K562 (cell line): ENCODE data around the gene SERHL2. TPM values are rescaled to one million over a fixed set of nuclear protein-coding genes. Genes with fewer than 3 reads are reported as not detected.

ENCODE experiments used
- ATAC-seq: fragments of 200-7000 bp; cut with Tn5 transposase; 3 replicates; pipeline ENCODE4 v1.9.1; 2020; ENCODE audit warnings: moderate library complexity
- BruUV-seq: library from RNA; stranded (reverse); fragments of 400-500 nt; replicated peaks from 2 replicates; lab custom pipeline; 2021; lab: Mats Ljungman, UMichigan
- CTCF ChIA-PET: fragments of 300-600 bp; formaldehyde crosslinking; extraction: SDS; loops from one replicate; lab custom pipeline; 2021; ENCODE audit warnings: low intra/inter-chr PET ratio; lab: Yijun Ruan, JAX
- POLR2A ChIA-PET: fragments of 300-600, 350-650 bp; sonication (Branson Sonifier 250); formaldehyde crosslinking; extraction: SDS; loops from one replicate; lab custom pipeline; 2021; ENCODE audit warnings: antibody characterized with exemption, inconsistent platforms; lab: Yijun Ruan, JAX
- DNase-seq, 4 experiments: peaks; one replicate each; pipeline versions ENCODE4 v3.0.0 to v3.0.0-alpha.2; 2011 to 2018; ENCODE audit warnings: low spot score in 3 of 4, mixed read lengths in 3 of 4; ENCODE audit errors: extremely low read depth in 1 of 4
- FAIRE-seq: peaks from 2 replicates; lab custom pipeline; 2011; peaks lifted over from hg19 to GRCh38; lab: Jason Lieb, UNC
- H2AFZ ChIP-seq: 2 replicates; pipeline ENCODE4 v1.6.0; 2011; ENCODE audit warnings: low read depth, low read length, control low read depth, inconsistent platforms
- H3K27ac ChIP-seq: fragments of 200-600 bp; 3 replicates; pipeline ENCODE4 v1.8.0; 2011; ENCODE audit warnings: low read depth, mild to moderate bottlenecking, control low read depth, inconsistent platforms, low read length, moderate library complexity, mixed read lengths; ENCODE audit errors: extremely low read depth
- H3K27me3 ChIP-seq, 2 experiments: fragments of 300-600 bp in 1 of 2; 2 replicates in 1 of 2; 3 replicates in 1 of 2; pipeline versions ENCODE4 v1.6.0 to v1.8.0; 2011; ENCODE audit warnings: inconsistent platforms in 2 of 2, low read length in 2 of 2, mild to moderate bottlenecking in 1 of 2, mixed read lengths in 1 of 2, moderate library complexity in 1 of 2; ENCODE audit not compliant: control insufficient read depth in 2 of 2, insufficient read depth in 2 of 2
- H3K36me3 ChIP-seq: fragments of 300-600 bp; 3 replicates; pipeline ENCODE4 v1.8.0; 2011; ENCODE audit warnings: mild to moderate bottlenecking, low read length, inconsistent platforms; ENCODE audit not compliant: control insufficient read depth, insufficient read depth
- H3K4me1 ChIP-seq, 2 experiments: fragments of 200-600 bp in 1 of 2; replicated peaks in 1 of 2; 2 replicates in 1 of 2; 3 replicates in 1 of 2; pipeline versions ENCODE4 v1.5.1 to v1.8.0; 2011; ENCODE audit warnings: inconsistent platforms in 2 of 2, low read length in 2 of 2, mild to moderate bottlenecking in 1 of 2, mixed read lengths in 1 of 2, moderate library complexity in 1 of 2; ENCODE audit not compliant: control insufficient read depth in 2 of 2, insufficient read depth in 2 of 2
- H3K4me2 ChIP-seq: 2 replicates; pipeline ENCODE4 v1.6.1; 2011; ENCODE audit warnings: low read length, control low read depth, inconsistent platforms, mixed read lengths; ENCODE audit not compliant: insufficient read depth
- H3K4me3 ChIP-seq: fragments of 200-600 bp; sonication (generic), shearing (Covaris generic); 2 replicates; pipeline ENCODE4 v1.5.1; 2016; ENCODE audit warnings: control low read depth, inconsistent platforms
- H3K79me2 ChIP-seq: fragments of 200-600 bp; 3 replicates; pipeline ENCODE4 v1.8.0; 2011; ENCODE audit warnings: low read length, inconsistent platforms; ENCODE audit not compliant: control insufficient read depth, insufficient read depth
- H3K9ac ChIP-seq, 2 experiments: 2 replicates each; pipeline versions ENCODE4 v1.6.0 to v1.6.1; 2011; ENCODE audit warnings: low read depth in 2 of 2, low read length in 2 of 2, control low read depth in 1 of 2, inconsistent platforms in 1 of 2, mild to moderate bottlenecking in 1 of 2, mixed read lengths in 1 of 2; ENCODE audit not compliant: insufficient read depth in 1 of 2
- H3K9me1 ChIP-seq: one replicate; pipeline ENCODE4 v1.6.0; 2011; ENCODE audit warnings: inconsistent platforms, mild to moderate bottlenecking, low read length, moderate library complexity; ENCODE audit not compliant: control insufficient read depth, insufficient read depth
- H3K9me3 ChIP-seq: replicated peaks from 2 replicates; pipeline ENCODE4 v1.5.1; 2011; ENCODE audit warnings: low read depth, low read length, inconsistent platforms; ENCODE audit not compliant: control insufficient read depth, insufficient read depth
- H4K20me1 ChIP-seq: replicated peaks from 2 replicates; pipeline ENCODE4 v1.6.1; 2011; ENCODE audit warnings: low read length, inconsistent platforms, mixed read lengths; ENCODE audit not compliant: control insufficient read depth, insufficient read depth
- CCNT2 ChIP-seq: IDR thresholded peaks from 2 replicates; pipeline ENCODE4 v1.6.1; 2011; ENCODE audit warnings: borderline replicate concordance, low read depth, mild to moderate bottlenecking, moderate library complexity, mixed read lengths, low read length; ENCODE audit not compliant: insufficient read length; ENCODE audit errors: extremely low read depth
- CREM ChIP-seq: IDR thresholded peaks from 2 replicates; pipeline ENCODE4 v1.6.1; 2014; ENCODE audit warnings: antibody characterized with exemption, low read depth
- ELF1 ChIP-seq: fragments of 200-800 bp; sonication (Bioruptor generic); IDR thresholded peaks from 2 replicates; pipeline ENCODE4 v1.6.1; 2016; ENCODE audit warnings: missing genetic modification characterization, missing compliant biosample characterization
- HCFC1 ChIP-seq: IDR thresholded peaks from 2 replicates; pipeline ENCODE4 v1.6.1; 2012; ENCODE audit warnings: low read depth, low read length, improper control_type of control experiment
- ILK ChIP-seq: fragments of 450-650 bp; IDR thresholded peaks from 2 replicates; pipeline ENCODE4 v1.6.1; 2016; ENCODE audit warnings: missing genetic modification characterization, low read depth, mild to moderate bottlenecking, missing compliant biosample characterization, moderate library complexity, borderline replicate concordance
- MEIS2 ChIP-seq: fragments of 450-650 bp; IDR thresholded peaks from 2 replicates; pipeline ENCODE4 v1.6.1; 2014; ENCODE audit warnings: mild to moderate bottlenecking; ENCODE audit not compliant: partially characterized antibody
- PHB ChIP-seq: fragments of 250-450 bp; sonication (Bioruptor Pico); IDR thresholded peaks from 2 replicates; pipeline ENCODE4 v1.5.0; 2021
- POLR2A ChIP-seq: fragments of 450-650 bp; conservative IDR thresholded peaks from 2 replicates; pipeline ENCODE4 v1.6.1; 2016
- POLR2AphosphoS5 ChIP-seq: IDR thresholded peaks from 2 replicates; pipeline ENCODE4 v1.6.1; 2011; ENCODE audit warnings: mild to moderate bottlenecking, low read depth, low read length, moderate library complexity; ENCODE audit not compliant: control insufficient read depth, insufficient read depth
- POLR2B ChIP-seq: fragments of 450-650 bp; IDR thresholded peaks from 2 replicates; pipeline ENCODE4 v1.6.1; 2018; ENCODE audit warnings: low read depth; ENCODE audit not compliant: partially characterized antibody
- RB1 ChIP-seq: fragments of 450-650 bp; IDR thresholded peaks from 2 replicates; pipeline ENCODE4 v1.6.1; 2017; ENCODE audit warnings: low read depth, mild to moderate bottlenecking
- SIN3A ChIP-seq, 2 experiments: fragments of 150-350 bp in 1 of 2; IDR thresholded peaks; 2 replicates each; pipeline ENCODE4 v1.6.1; 2011 to 2016; ENCODE audit warnings: borderline replicate concordance in 2 of 2, low read depth in 2 of 2, low read length in 2 of 2, mild to moderate bottlenecking in 2 of 2, moderate library complexity in 2 of 2; ENCODE audit not compliant: control insufficient read depth in 1 of 2
- SIN3B ChIP-seq: fragments of 450-650 bp; IDR thresholded peaks from 2 replicates; pipeline ENCODE4 v1.6.1; 2017; ENCODE audit warnings: low read depth, mild to moderate bottlenecking, moderate library complexity
- TAF1 ChIP-seq: IDR thresholded peaks from 2 replicates; pipeline ENCODE4 v1.6.1; 2011; ENCODE audit warnings: mild to moderate bottlenecking, low read length, moderate library complexity; ENCODE audit not compliant: insufficient read depth, control insufficient read depth, severe bottlenecking; ENCODE audit errors: extremely low read depth
- YBX1 ChIP-seq: fragments of 450-650 bp; IDR thresholded peaks from 2 replicates; pipeline ENCODE4 v1.7.1; 2016; ENCODE audit warnings: mild to moderate bottlenecking
- ZFX ChIP-seq: sonication (generic); formaldehyde crosslinking; IDR thresholded peaks from 2 replicates; pipeline ENCODE4 v1.8.0; 2022; ENCODE audit warnings: mild to moderate bottlenecking, missing genetic modification reagents, moderate library complexity
- WGBS: fragments of 100-300 bp; shearing (Covaris generic); methylation state at CpG from one replicate; pipeline ENCODE4 v1.1.6; 2016; ENCODE audit warnings: low coverage, mixed read lengths; ENCODE audit not compliant: insufficient coverage; ENCODE audit errors: missing lambda C conversion rate; 5-methylcytosine and 5-hydroxymethylcytosine counted together
- in situ Hi-C: fragments of 300-500 bp; cut with MboI; formaldehyde crosslinking; loops from 4 replicates; pipeline ENCODE4 v1.15.0; 2018; ENCODE audit warnings: inconsistent platforms, mixed read lengths
- intact Hi-C: fragments of 100-400 bp; cut with micrococcal nuclease; formaldehyde crosslinking; loops from 2 replicates; pipeline ENCODE4 v1.14.2; 2022
- polyA plus RNA-seq, 8 experiments: library from polyadenylated mRNA; depleted of rRNA in 4 of 8; stranded (reverse) in 5 of 8; unstranded in 3 of 8; fragments of >200 nt; fragmentation: Nextera tagmentation in 2 of 8; fragmentation: Illumina TruSeq in 1 of 8; extraction: Ambion mirVana in 2 of 8; extraction: Trizol in 1 of 8; gene quantifications; 2 replicates each; pipeline versions ENCODE4 v1.2.1 to v1.2.3, GENCODE V29; 2011 to 2014; ENCODE audit warnings: inconsistent platforms in 1 of 8, missing spikeins in 1 of 8
- total RNA-seq, 7 experiments: library from RNA; depleted of rRNA in 6 of 7; stranded (reverse); fragments of >200 nt in 6 of 7; fragmentation: Illumina TruSeq in 2 of 7; extraction: Trizol in 2 of 7; gene quantifications; 2 replicates each; pipeline versions ENCODE4 v1.2.1 to v1.2.3, GENCODE V29; 2011 to 2021; ENCODE audit warnings: low replicate concordance in 1 of 7
- TF ChIP-seq, protein P1 (sequence below), 2 experiments: fragments of 200-800 bp in 1 of 2; sonication (Bioruptor generic) in 1 of 2; sonication (generic) in 1 of 2; formaldehyde crosslinking in 1 of 2; IDR thresholded peaks in 1 of 2; conservative IDR thresholded peaks in 1 of 2; 2 replicates each; pipeline versions ENCODE4 v1.5.0 to v1.6.1; 2016 to 2020; ENCODE audit warnings: missing compliant biosample characterization in 1 of 2, missing genetic modification characterization in 1 of 2, missing genetic modification reagents in 1 of 2
- TF ChIP-seq, protein P2 (sequence below): fragments of 200-800 bp; sonication (Bioruptor generic); IDR thresholded peaks from 2 replicates; pipeline ENCODE4 v1.6.1; 2017; ENCODE audit warnings: missing genetic modification characterization, missing compliant biosample characterization

Gene SERHL2
- total and polyA plus RNA-seq, 9 of the 15 experiments (the other 6 are each of a cell fraction or from before 2014, with no cell fraction given) = 19.9 to 62.6 (median 25.2) TPM

DNA sequence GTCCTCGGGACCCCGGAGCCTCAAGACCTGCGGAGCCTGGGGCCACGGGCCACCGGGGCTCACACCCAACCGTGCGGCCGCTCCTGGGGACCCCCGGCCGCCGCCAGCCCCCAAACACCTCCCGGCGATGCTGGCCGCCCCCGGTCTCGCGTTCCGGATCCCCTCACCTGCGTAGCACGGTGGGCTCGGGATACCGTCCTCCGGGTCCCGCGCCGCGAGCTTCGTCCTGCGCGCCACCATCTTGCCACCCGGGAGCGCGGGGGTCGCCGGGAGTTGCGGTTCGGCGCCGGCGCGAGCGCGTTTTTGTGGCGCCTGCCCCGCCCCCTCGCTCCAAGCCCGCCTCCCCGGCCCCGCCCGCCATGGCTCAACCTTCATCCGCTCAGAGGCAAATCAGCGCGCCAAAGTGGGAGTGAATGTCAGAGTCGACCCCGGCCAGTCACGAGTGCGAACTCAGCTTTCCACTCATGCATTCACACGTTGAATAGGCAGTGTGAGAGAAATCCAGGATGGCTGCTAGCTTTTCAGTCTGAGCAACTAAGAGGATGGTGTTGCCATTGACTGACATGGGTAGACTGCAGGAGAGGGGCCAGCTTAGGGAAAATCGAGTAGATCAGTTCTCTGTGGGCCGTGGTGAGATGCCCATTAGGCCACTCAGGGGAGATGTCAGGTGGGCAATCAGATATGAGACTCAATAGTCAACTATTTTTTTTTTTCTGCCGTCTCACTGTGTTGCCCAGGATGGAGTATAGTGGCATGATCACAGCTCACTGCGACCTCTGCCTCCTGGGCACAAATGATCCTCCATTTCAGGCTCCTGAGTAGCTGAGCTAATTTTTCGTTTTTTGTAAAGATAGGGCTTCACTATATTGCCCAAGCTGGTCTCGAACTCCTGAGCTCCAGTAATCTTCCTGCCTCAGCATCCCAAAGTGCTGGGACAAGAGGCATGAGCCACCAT lies 28.3 kb downstream of the SERHL2 start:
- no peaks in the 10 kb centered on the region for H4K20me1 ChIP-seq
- H3K9me3 ChIP-seq = no peaks in the 10 kb centered on the region
- ATAC-seq (peak; percentile 97), FAIRE-seq (peak; percentile 86), DNase-seq (peak; percentile 70 to 87 (median 76))
- ChIA-PET CTCF (no interaction called here), POLR2A (interaction anchor here (0.6 to 3.0 kb wide), 5 partner anchors 9 to 527 kb away, joined by 3 to 17 read pairs (median 3); partner anchors contain the start of gene POLDIP3)
- 0 out of 2 replicates have a peak overlapping the region, but pooled peaks have one; percentile 44 for H2AFZ ChIP-seq
- BruUV-seq = no TSS peak
- peaks cover 0 to 7% of the 10 kb centered on the region in 2 experiments; a peak in 2 of 5 replicates for H3K4me1 ChIP-seq
- no peaks in the 10 kb centered on the region for H3K9me1 ChIP-seq
- peak overlapping the region; percentile 74 for H3K27ac ChIP-seq
- peak overlapping the region; percentile 76 for H3K4me2 ChIP-seq
- 13% methylated on average over 16 of the region's 64 CpGs for WGBS
- in situ Hi-C loops (no loop called here), intact Hi-C loops (no loop called here)
- peak overlapping the region; percentile 57 for H3K4me3 ChIP-seq
- no peaks in the 10 kb centered on the region for H3K27me3 ChIP-seq
- peak overlapping the region; percentile 81 to 96 for H3K9ac ChIP-seq
- H3K79me2 ChIP-seq = peaks cover 27% of the 10 kb centered on the region
- H3K36me3 ChIP-seq = peaks cover 75% of the 10 kb centered on the region; the same call in 1 of the 3 replicates
- TF ChIP-seq YBX1 = no peak
- no peak for TF ChIP-seq ILK (tag)
- peak; percentile 35 for TF ChIP-seq POLR2B
- TF ChIP-seq, protein P1, sequence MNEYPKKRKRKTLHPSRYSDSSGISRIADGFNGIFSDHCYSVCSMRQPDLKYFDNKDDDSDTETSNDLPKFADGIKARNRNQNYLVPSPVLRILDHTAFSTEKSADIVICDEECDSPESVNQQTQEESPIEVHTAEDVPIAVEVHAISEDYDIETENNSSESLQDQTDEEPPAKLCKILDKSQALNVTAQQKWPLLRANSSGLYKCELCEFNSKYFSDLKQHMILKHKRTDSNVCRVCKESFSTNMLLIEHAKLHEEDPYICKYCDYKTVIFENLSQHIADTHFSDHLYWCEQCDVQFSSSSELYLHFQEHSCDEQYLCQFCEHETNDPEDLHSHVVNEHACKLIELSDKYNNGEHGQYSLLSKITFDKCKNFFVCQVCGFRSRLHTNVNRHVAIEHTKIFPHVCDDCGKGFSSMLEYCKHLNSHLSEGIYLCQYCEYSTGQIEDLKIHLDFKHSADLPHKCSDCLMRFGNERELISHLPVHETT (CRISPR knock-in tag; conservative IDR thresholded peaks at IDR 0.05 in 1 of 2, IDR thresholded peaks at IDR 0.05 in 1 of 2) = 0 out of 4 replicates have a peak, but pooled peaks of 1 of the 2 experiments have one; percentile 38
- TF ChIP-seq SIN3A (IDR thresholded peaks at IDR 0.05; ENCODE audit: borderline replicate concordance in 2 of 2, control insufficient read depth in 1 of 2, low read depth in 2 of 2, low read length in 2 of 2) = peak in 1 of 2 experiments; percentile 51; a peak in 1 of 4 replicates
- TF ChIP-seq TAF1 = peak; percentile 69
- peak; percentile 58; the same call in 1 of the 2 replicates for TF ChIP-seq POLR2AphosphoS5
- TF ChIP-seq ZFX (CRISPR knock-in tag) = no peak
- peak; percentile 47 for TF ChIP-seq CCNT2
- TF ChIP-seq ELF1 (tag) = no peak
- no peak for TF ChIP-seq PHB (CRISPR knock-in tag)
- peak; percentile 64 for TF ChIP-seq CREM
- TF ChIP-seq, protein P2, sequence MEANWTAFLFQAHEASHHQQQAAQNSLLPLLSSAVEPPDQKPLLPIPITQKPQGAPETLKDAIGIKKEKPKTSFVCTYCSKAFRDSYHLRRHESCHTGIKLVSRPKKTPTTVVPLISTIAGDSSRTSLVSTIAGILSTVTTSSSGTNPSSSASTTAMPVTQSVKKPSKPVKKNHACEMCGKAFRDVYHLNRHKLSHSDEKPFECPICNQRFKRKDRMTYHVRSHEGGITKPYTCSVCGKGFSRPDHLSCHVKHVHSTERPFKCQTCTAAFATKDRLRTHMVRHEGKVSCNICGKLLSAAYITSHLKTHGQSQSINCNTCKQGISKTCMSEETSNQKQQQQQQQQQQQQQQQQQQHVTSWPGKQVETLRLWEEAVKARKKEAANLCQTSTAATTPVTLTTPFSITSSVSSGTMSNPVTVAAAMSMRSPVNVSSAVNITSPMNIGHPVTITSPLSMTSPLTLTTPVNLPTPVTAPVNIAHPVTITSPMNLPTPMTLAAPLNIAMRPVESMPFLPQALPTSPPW (CRISPR knock-in tag) = peak; percentile 52
- TF ChIP-seq SIN3B = peak; percentile 92
- peak; percentile 71 for TF ChIP-seq POLR2A
- peak; percentile 63 for TF ChIP-seq HCFC1
- no peak for TF ChIP-seq MEIS2
- peak; percentile 44; the same call in 1 of the 2 replicates for TF ChIP-seq RB1
